IPS-18a (cell line): ENCODE measurements around the gene FLRT1.

Experiments used
- H3K27ac ChIP-seq: one replicate; pipeline ENCODE4 v1.5.1; 2013; ENCODE audit warnings: low read length
- H3K27me3 ChIP-seq: one replicate; pipeline ENCODE4 v1.6.1; 2013; ENCODE audit warnings: mild to moderate bottlenecking, low read length; ENCODE audit not compliant: control insufficient read depth, insufficient read depth
- H3K36me3 ChIP-seq: one replicate; pipeline ENCODE4 v1.6.1; 2013; ENCODE audit warnings: low read depth, low read length; ENCODE audit not compliant: control insufficient read depth
- H3K4me1 ChIP-seq: one replicate; pipeline ENCODE4 v1.6.1; 2013; ENCODE audit warnings: low read depth, low read length; ENCODE audit not compliant: control insufficient read depth
- H3K4me3 ChIP-seq: one replicate; pipeline ENCODE4 v1.5.1; 2013; ENCODE audit warnings: low read length
- H3K9ac ChIP-seq: one replicate; pipeline ENCODE4 v1.6.1; 2013; ENCODE audit warnings: mild to moderate bottlenecking, low read length, moderate library complexity
- H3K9me3 ChIP-seq: one replicate; pipeline ENCODE4 v1.6.1; 2013; ENCODE audit warnings: low read depth, low read length; ENCODE audit not compliant: control insufficient read depth

The FLRT1 gene

DNA sequence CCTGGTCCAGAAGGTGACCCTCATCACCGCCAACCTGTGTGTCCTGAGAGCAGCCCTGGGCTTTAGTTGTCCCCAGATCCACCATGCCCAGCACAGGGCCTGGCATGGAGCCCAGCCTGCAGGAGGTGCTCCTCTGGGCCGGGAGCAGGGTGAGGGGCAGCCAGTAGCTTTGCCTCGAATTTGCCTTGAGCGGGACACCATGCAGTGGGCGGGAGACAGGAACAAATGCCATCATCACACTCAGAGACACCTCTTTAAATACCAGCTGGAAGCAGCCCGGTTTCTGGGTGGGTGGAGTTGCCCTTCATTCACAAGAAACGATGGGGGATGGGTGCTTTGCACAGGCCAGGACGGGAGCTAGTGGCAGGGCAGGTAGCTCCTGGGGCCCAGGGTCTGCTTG, 19.3 kb downstream of the FLRT1 start:
- Histone ChIP-seq H3K9ac (no peak overlapping the region), H3K27me3 (peaks cover 74% of the 10 kb centered on the region), H3K4me1 (peaks cover 13% of the 10 kb centered on the region), H3K4me3 (no peak overlapping the region), H3K36me3 (no peaks in the 10 kb centered on the region), H3K9me3 (no peaks in the 10 kb centered on the region), H3K27ac (no peak overlapping the region)

DNA sequence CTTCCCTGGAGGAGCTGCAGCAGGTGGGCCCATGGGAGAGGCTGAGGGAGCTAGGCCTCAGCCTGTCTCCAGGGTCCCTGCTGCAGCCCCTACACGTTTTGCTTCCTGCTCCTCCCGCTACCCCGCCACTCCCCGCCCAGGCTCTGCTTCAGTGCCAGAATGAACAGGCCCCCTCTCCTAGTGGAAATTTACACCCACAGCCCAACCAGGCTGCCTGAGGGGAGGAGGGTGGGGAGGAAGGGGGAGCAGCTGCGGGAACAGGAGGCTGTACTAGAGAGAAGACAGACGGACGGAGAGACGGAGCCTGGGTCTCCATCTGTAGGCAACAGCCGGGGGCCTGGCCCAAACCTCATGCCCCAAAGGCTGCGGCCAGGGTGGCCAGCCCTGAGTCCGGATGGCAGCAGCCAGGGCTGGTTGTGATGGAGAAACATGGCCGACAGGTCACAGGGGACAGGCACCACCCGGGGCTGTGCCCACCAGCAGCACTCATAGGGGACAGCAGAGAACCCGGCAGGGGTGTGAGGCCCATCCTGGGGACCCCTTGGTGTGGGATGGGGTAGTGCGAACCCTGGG, 20.6 kb downstream of the FLRT1 start:
- H3K4me1 ChIP-seq: peaks cover 13% of the 10 kb centered on the region
- H3K4me3 ChIP-seq: no peak overlapping the region
- H3K27ac ChIP-seq: no peak overlapping the region
- H3K9me3 ChIP-seq: no peaks in the 10 kb centered on the region
- H3K9ac ChIP-seq: no peak overlapping the region
- no peaks in the 10 kb centered on the region for H3K36me3 ChIP-seq
- peaks cover 76% of the 10 kb centered on the region for H3K27me3 ChIP-seq

DNA sequence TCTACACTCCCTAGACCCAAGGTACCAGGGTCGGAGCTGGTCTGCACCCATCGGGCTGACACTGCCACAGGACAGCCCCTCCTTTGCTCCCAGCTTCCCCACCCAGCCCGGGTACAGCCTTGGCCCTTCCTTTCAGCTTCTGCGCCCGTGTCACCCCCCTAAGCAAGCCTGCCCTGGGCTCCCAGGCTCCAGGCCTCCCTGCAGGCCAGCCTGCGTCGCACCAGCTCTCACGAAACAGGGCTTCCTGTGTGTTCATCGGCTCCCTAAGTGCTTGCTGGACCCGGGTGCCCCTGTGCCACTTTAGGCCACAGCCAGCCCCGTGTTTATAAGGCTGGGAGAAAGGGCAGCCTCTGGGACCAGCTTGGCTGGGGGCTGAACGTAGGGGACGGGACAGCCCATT, 21.1 kb downstream of the FLRT1 start:
- Histone ChIP-seq H3K9me3 (no peaks in the 10 kb centered on the region), H3K4me3 (no peak overlapping the region), H3K9ac (no peak overlapping the region), H3K4me1 (peaks cover 13% of the 10 kb centered on the region), H3K27ac (no peak overlapping the region), H3K36me3 (no peaks in the 10 kb centered on the region), H3K27me3 (peaks cover 76% of the 10 kb centered on the region)

DNA sequence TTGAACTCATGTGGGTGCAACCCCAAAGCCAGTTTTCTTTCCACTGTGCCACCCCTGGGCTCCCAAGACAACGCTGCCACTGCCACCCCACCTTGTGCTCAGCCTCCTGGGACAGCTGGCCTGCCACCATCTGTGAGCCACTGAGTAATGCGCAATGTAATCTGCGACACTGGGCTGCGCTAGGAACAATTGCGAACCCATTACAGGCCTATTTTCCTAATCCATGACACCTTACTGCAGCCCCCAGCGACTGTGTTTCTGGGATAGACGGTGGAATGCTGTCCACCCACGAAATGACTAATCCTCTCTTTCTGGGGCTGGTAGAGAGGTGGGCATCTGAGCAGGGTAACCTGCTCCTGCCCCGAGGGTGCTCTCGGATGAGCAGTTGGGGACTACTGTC, 22.2 kb downstream of the FLRT1 start:
- Histone ChIP-seq H3K27ac (no peak overlapping the region), H3K4me3 (no peak overlapping the region), H3K9ac (no peak overlapping the region), H3K9me3 (no peaks in the 10 kb centered on the region), H3K4me1 (peaks cover 10% of the 10 kb centered on the region), H3K27me3 (peaks cover 85% of the 10 kb centered on the region), H3K36me3 (no peaks in the 10 kb centered on the region)

DNA sequence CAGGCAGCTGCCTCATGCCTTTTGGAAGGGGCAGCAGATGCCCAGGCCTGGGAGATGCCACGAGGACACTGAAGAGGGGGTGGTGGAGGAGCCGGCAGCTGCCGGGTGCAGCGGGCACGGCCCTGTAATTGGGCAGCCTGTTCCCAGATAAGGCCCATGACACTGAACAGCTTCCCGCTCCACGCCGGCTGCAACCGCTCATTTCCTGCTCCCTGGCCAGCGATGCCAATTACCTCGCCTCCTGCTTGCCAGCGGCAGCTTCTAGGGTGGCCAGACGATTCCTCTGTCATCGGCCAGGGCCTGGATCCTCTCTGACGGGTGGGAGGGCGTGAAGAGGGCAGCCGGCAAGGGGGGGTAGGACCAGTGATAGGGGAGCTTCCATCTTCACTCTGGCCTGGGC, 22.8 kb downstream of the FLRT1 start:
- Histone ChIP-seq H3K9ac (no peak overlapping the region), H3K4me1 (peaks cover 4% of the 10 kb centered on the region), H3K27ac (no peak overlapping the region), H3K36me3 (no peaks in the 10 kb centered on the region), H3K4me3 (no peak overlapping the region), H3K27me3 (peaks cover 91% of the 10 kb centered on the region), H3K9me3 (no peaks in the 10 kb centered on the region)

DNA sequence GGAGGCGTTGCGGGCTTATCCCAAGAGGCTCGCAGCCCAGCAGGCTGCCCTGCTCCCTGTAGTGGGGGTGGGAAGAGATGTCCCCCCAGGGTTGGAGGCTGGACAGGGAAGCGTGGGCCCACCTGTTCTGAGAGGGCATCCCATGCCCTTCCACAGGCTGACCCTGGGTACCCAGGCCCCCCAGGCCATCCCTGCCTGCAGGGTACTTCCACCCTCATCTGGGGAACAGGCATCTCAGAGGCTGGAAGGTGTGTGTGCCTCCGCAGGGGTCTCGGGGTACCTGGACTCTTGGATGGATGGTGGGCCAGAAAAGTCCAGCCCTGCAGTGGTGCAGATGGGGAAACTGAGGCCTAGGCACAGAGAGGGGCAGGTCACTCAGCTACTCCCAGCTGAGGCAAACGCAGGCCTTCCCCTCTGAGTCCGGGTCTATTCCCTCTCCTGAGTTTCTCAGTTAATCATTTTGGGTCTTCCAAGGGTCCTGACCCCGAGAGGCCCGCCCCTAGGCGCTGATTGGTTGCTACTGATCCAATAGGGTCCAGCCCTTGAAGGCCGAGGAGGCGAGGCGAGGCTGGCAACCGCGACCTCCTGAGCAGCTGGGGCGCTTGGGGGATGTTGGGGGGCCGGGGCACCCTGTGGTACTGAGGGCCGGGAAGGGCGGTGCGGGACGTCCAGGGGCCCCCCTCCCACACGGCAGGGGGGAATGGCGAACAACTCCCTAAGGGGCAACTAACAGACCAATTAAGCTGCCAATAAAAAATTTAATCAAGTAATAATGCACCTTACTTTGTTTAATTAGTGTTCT, 23.8 kb downstream of the FLRT1 start:
- Histone ChIP-seq H3K27me3 (peaks cover 96% of the 10 kb centered on the region), H3K9me3 (no peaks in the 10 kb centered on the region), H3K36me3 (no peaks in the 10 kb centered on the region), H3K4me3 (no peak overlapping the region), H3K4me1 (no peaks in the 10 kb centered on the region), H3K9ac (no peak overlapping the region), H3K27ac (no peak overlapping the region)

DNA sequence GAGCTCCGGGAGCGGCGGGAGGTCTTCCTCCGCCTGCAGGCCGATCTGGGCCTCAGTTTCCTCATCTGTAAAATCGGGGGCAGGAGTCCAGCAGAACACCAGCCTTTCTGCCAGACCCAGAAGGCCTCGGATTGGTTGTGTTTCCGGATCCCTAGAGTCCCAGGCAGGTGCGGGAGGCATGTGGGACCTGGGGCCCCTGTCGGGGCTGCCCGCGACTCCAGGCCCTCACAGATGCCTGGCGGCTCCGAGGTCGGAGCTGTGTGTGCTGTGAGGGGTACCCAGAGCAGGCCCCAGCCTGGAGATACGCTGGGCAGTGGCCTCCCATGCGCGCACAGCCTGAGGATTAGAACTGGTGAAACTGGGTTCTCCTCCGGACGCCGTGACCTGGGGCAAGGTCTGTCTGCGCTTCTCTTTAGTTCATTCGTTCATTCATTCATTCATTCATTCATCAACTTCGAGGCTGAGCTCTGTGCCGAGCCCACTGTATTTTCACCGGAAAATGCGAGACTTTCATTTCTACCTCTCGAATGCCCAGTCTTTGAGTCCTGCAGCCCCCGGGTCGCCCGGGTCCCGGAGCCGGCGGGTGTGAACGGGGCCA, 24.6 kb downstream of the FLRT1 start:
- no peaks in the 10 kb centered on the region for H3K9me3 ChIP-seq
- H3K4me3 ChIP-seq: peak overlapping the region; percentile 64
- H3K4me1 ChIP-seq: no peaks in the 10 kb centered on the region
- H3K27me3 ChIP-seq: peaks cover 96% of the 10 kb centered on the region
- H3K36me3 ChIP-seq: no peaks in the 10 kb centered on the region
- no peak overlapping the region for H3K9ac ChIP-seq
- H3K27ac ChIP-seq: no peak overlapping the region

DNA sequence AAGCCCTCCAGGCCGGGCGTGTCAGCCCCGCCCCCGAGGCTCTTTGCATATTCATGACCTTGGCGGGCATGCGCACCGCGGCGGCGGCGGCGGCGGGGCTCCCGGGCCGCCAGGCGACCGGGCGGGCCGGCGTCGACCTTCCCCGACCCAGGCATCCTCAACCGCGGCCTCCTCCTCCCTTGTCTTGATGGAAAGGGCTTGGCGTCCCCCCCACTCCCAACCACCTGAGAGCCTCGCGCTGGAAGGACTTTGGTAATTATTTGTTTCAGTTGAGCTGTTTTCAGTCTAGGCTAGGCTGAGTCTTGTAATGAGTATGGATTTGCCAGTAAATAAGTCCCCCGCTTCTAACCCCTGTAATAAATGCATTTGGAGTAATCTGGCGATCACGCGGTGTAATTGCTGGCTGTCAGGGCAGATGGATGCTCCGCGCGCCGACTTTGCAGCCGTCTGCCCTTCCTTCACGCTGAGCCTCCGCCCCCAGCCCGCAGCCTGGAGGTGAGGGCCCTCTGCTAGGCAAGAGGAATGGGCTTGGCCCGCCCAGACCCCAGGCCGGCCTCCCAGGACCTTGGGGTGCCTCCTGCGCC, 25.2 kb downstream of the FLRT1 start:
- Histone ChIP-seq H3K4me3 (peak overlapping the region; percentile 64), H3K9me3 (no peaks in the 10 kb centered on the region)

DNA sequence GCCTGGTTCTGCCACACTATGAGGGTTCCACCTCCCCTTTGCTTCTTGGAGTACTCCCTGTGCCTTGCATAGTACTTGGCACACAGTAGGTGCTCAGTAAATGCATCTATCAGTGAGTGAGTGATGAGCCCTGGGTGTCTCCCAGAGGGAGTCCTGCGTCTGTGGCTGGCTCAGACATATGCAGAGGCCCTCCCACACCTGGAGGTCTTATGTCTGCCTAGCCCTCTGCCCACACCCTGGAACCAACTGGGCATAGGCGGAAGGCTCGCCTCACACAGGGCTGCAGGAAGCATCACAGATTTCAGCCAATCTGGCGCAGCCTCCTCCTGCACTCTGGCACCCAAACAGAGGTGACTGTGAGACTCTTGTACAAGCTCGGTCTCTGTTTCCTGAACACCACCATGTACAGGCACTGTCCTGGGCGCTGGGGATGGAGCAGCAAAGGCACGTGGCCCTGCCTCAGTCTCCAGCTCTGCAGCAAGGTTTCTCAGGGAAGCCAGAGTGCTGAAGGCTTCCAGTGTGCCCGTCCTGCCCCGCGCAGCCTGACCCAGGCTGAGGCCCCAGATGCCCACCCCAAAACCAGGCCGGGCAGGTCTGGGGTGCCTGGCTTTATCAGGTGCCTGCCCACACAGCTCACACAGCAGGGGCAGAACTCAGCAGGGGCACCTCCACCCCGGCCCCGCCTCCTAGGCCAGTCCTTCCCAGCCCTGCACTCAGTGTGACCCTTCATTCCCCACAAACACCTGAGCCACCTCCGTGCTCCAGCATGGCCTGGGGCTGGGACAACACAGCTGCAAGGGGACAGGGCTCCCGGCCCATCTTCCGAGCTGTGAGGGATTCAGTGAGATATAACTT, 26.7 kb downstream of the FLRT1 start:
- no peaks in the 10 kb centered on the region for H3K4me1 ChIP-seq
- H3K4me3 ChIP-seq: no peak overlapping the region
- no peak overlapping the region for H3K27ac ChIP-seq
- H3K36me3 ChIP-seq: no peaks in the 10 kb centered on the region
- H3K9ac ChIP-seq: no peak overlapping the region
- no peaks in the 10 kb centered on the region for H3K9me3 ChIP-seq
- H3K27me3 ChIP-seq: peaks cover 90% of the 10 kb centered on the region

More for the DNA sequence above, 25.2 kb downstream of the FLRT1 start:
- Histone ChIP-seq H3K9ac (peak overlapping the region; percentile 22), H3K27me3 (peaks cover 90% of the 10 kb centered on the region), H3K36me3 (no peaks in the 10 kb centered on the region), H3K27ac (no peak overlapping the region), H3K4me1 (no peaks in the 10 kb centered on the region)

DNA sequence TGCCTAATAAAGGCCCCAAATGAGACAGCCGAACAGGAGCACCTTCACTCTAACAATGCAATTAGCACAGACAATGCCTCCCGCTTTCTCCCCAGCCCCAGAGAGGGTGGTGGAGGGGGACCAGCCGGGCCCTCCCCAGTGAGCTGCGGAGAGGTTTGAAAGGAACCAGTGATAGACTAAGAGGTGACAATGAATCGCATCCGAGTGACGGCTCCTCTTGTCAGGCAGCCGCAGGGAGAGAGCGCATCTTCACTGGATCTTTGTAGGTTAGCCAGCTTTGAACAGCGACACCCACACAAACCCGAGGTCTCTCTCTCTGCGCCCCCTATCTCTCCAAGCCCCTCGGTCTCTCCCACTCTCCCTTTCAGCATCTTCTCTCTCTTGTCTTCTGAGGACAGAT, 28.0 kb downstream of the FLRT1 start:
- Histone ChIP-seq H3K9ac (no peak overlapping the region), H3K27ac (no peak overlapping the region)

More for the DNA sequence above, 28.0 kb downstream of the FLRT1 start:
- peaks cover 88% of the 10 kb centered on the region for H3K27me3 ChIP-seq
- H3K36me3 ChIP-seq: no peaks in the 10 kb centered on the region
- no peaks in the 10 kb centered on the region for H3K9me3 ChIP-seq
- no peak overlapping the region for H3K4me3 ChIP-seq
- no peaks in the 10 kb centered on the region for H3K4me1 ChIP-seq
